HepG2 (cell line): ENCODE data around the gene BRPF1. TPM values are rescaled to one million over a fixed set of nuclear protein-coding genes. Genes with fewer than 3 reads are reported as not detected.

Experiments
- AGO1 ChIP-seq: fragments of 200-400 bp; formaldehyde crosslinking; IDR thresholded peaks from 2 replicates; pipeline ENCODE4 v1.6.1; 2017; ENCODE audit warnings: mild to moderate bottlenecking, low read depth, low read length, moderate library complexity; ENCODE audit not compliant: poor library complexity, severe bottlenecking
- ASH2L ChIP-seq: fragments of 300-600, 200-600 bp; sonication (generic); IDR thresholded peaks from 2 replicates; pipeline ENCODE4 v1.7.0; 2017; ENCODE audit warnings: low read depth, mild to moderate bottlenecking, moderate library complexity, mixed read lengths, low read length; ENCODE audit not compliant: insufficient read length
- CHD2 ChIP-seq: IDR thresholded peaks from 2 replicates; pipeline ENCODE4 v1.6.1; 2011; ENCODE audit warnings: low read depth, low read length, improper control_type of control experiment
- IRX3 ChIP-seq: sonication (generic); formaldehyde crosslinking; IDR thresholded peaks from 2 replicates; pipeline ENCODE4 v1.8.1; 2023; ENCODE audit warnings: mild to moderate bottlenecking, low read depth, missing genetic modification reagents, borderline replicate concordance
- MAZ ChIP-seq, 2 experiments: sonication (generic) in 1 of 2; formaldehyde crosslinking in 1 of 2; IDR thresholded peaks; 2 replicates each; pipeline versions ENCODE4 v1.5.0 to v1.6.1; 2012 to 2020; ENCODE audit warnings: low read depth in 2 of 2, mild to moderate bottlenecking in 2 of 2, borderline replicate concordance in 1 of 2, improper control_type of control experiment in 1 of 2, low read length in 1 of 2, missing genetic modification reagents in 1 of 2, moderate library complexity in 1 of 2
- MTF2 ChIP-seq: sonication (generic); formaldehyde crosslinking; IDR thresholded peaks from 2 replicates; pipeline ENCODE4 v1.5.0; 2020; ENCODE audit warnings: missing genetic modification reagents, borderline replicate concordance
- NBN ChIP-seq: fragments of 450-650 bp; conservative IDR thresholded peaks from 2 replicates; pipeline ENCODE4 v1.6.1; 2017
- NFRKB ChIP-seq: fragments of 450-650 bp; IDR thresholded peaks from 2 replicates; pipeline ENCODE4 v1.6.1; 2017
- RELA ChIP-seq: sonication (generic); formaldehyde crosslinking; IDR thresholded peaks from 2 replicates; pipeline ENCODE4 v1.4.0; 2020; ENCODE audit warnings: missing genetic modification reagents
- SALL2 ChIP-seq: sonication (generic); formaldehyde crosslinking; IDR thresholded peaks from 2 replicates; pipeline ENCODE4 v1.8.1; 2023; ENCODE audit warnings: mild to moderate bottlenecking, missing genetic modification reagents, inconsistent platforms
- TEAD2 ChIP-seq: sonication (generic); formaldehyde crosslinking; IDR thresholded peaks from 2 replicates; pipeline ENCODE4 v1.9.0; 2021; ENCODE audit warnings: missing genetic modification reagents
- USF2 ChIP-seq, 2 experiments: sonication (generic) in 1 of 2; formaldehyde crosslinking in 1 of 2; IDR thresholded peaks; 2 replicates each; pipeline versions ENCODE4 v1.5.1 to v1.6.1; 2011 to 2020; ENCODE audit warnings: borderline replicate concordance in 1 of 2, low read depth in 1 of 2, low read length in 1 of 2, mild to moderate bottlenecking in 1 of 2, missing genetic modification reagents in 1 of 2, moderate library complexity in 1 of 2
- ZBTB1 ChIP-seq: sonication (generic); formaldehyde crosslinking; IDR thresholded peaks from 2 replicates; pipeline ENCODE4 v1.4.0; 2020; ENCODE audit warnings: missing genetic modification reagents, borderline replicate concordance
- ZNF260 ChIP-seq: sonication (generic); formaldehyde crosslinking; IDR thresholded peaks from 2 replicates; pipeline ENCODE4 v1.4.0; 2020; ENCODE audit warnings: missing genetic modification reagents, low read depth, mild to moderate bottlenecking, borderline replicate concordance
- ZNF382 ChIP-seq: sonication (generic); formaldehyde crosslinking; IDR thresholded peaks from 2 replicates; pipeline ENCODE4 v1.5.0; 2020; ENCODE audit warnings: missing genetic modification reagents, mild to moderate bottlenecking, borderline replicate concordance
- ZNF414 ChIP-seq: sonication (generic); formaldehyde crosslinking; IDR thresholded peaks from 2 replicates; pipeline ENCODE4 v1.5.0; 2020; ENCODE audit warnings: missing genetic modification reagents
- ZNF513 ChIP-seq: sonication (generic); formaldehyde crosslinking; conservative IDR thresholded peaks from 2 replicates; pipeline ENCODE4 v1.5.0; 2020; ENCODE audit warnings: missing genetic modification reagents
- ZNF558 ChIP-seq: sonication (generic); formaldehyde crosslinking; IDR thresholded peaks from 2 replicates; pipeline ENCODE4 v1.9.0; 2022; ENCODE audit warnings: mild to moderate bottlenecking, missing genetic modification reagents, borderline replicate concordance
- ZNF572 ChIP-seq: sonication (generic); formaldehyde crosslinking; IDR thresholded peaks from 2 replicates; pipeline ENCODE4 v1.5.1; 2020; ENCODE audit warnings: mild to moderate bottlenecking, missing genetic modification reagents
- ZSCAN9 ChIP-seq: IDR thresholded peaks from 2 replicates; pipeline ENCODE4 v1.6.1; 2016; ENCODE audit warnings: borderline replicate concordance
- ZXDC ChIP-seq: sonication (generic); formaldehyde crosslinking; IDR thresholded peaks from 2 replicates; pipeline ENCODE4 v1.5.0; 2020; ENCODE audit warnings: mild to moderate bottlenecking, missing genetic modification reagents
- polyA plus RNA-seq, 8 experiments: library from polyadenylated mRNA; depleted of rRNA in 3 of 8; stranded (reverse) in 7 of 8; unstranded in 1 of 8; fragments of >200 nt; fragmentation: Illumina TruSeq in 4 of 8; extraction: Trizol in 4 of 8; gene quantifications; 2 replicates each; pipeline versions ENCODE4 v1.2.1 to v1.2.3, GENCODE V29; 2011 to 2016; ENCODE audit warnings: low read depth in 4 of 8, missing spikeins in 1 of 8, mixed read lengths in 1 of 8; ENCODE audit not compliant: insufficient read depth in 1 of 8
- total RNA-seq, 5 experiments: library from RNA; depleted of rRNA; stranded (reverse); fragments of >200 nt; fragmentation: Illumina TruSeq; extraction: Trizol; gene quantifications; 2 replicates each; pipeline ENCODE4 v1.2.3, GENCODE V29; 2016; ENCODE audit warnings: low read depth in 1 of 5

BRPF1 gene
- total and polyA plus RNA-seq, 2 of the 13 experiments (the other 11 are each of a cell fraction or from before 2014, with no cell fraction given), result 7.3 to 10.0 TPM

GRCh38 chr3:9769426-9770275, 38.1 kb downstream of the BRPF1 start, which contains the start of gene CAMK1 (continued):
- TF ChIP-seq ZXDC (no peak), RELA (CRISPR knock-in tag) (no peak), ZNF513 (CRISPR knock-in tag) (no peak), ZSCAN9 (CRISPR knock-in tag) (no peak), AGO1 (peak; percentile 83), ZBTB1 (no peak), MTF2 (CRISPR knock-in tag) (no peak), ZNF572 (CRISPR knock-in tag) (no peak), ZNF260 (CRISPR knock-in tag) (no peak), ZNF382 (CRISPR knock-in tag) (no peak), ZNF558 (CRISPR knock-in tag) (no peak), CHD2 (no peak), IRX3 (CRISPR knock-in tag) (no peak), TEAD2 (no peak), ZNF414 (CRISPR knock-in tag) (no peak), USF2 (IDR thresholded peaks at IDR 0.05; ENCODE audit: low read depth, low read length) (no peak), USF2 (CRISPR knock-in tag; IDR thresholded peaks at IDR 0.05; ENCODE audit: borderline replicate concordance) (no peak), MAZ (IDR thresholded peaks at IDR 0.05; ENCODE audit: borderline replicate concordance, low read depth, low read length) (no peak), MAZ (CRISPR knock-in tag; IDR thresholded peaks at IDR 0.05; ENCODE audit: low read depth) (peak; percentile 48; the same call in 1 of the 2 replicates), SALL2 (no peak; the same call in none of the 2 replicates), ASH2L (no peak), NBN (no peak), NFRKB (no peak)
